GM18951 (cell line): ENCODE data around the gene ATP1B2.
"Not testable (repeated sequence)": the region's sequence is repeated elsewhere in the genome, so short reads cannot be mapped to it uniquely, and the experiment has no call there.

Experiments used
- POLR2A ChIP-seq: IDR thresholded peaks from 4 replicates; pipeline ENCODE4 v1.6.1; 2011; ENCODE audit warnings: mild to moderate bottlenecking; ENCODE audit not compliant: insufficient read length, insufficient read depth; ENCODE audit errors: extremely low read depth
- in situ Hi-C: fragments of 300-500 bp; cut with MboI; formaldehyde crosslinking; loops from one replicate; pipeline ENCODE4 v1.12.0; 2022; ENCODE audit warnings: low sequenced_read_pairs, mixed read lengths, inconsistent platforms; ENCODE audit not compliant: unreplicated experiment

The ATP1B2 gene

DNA sequence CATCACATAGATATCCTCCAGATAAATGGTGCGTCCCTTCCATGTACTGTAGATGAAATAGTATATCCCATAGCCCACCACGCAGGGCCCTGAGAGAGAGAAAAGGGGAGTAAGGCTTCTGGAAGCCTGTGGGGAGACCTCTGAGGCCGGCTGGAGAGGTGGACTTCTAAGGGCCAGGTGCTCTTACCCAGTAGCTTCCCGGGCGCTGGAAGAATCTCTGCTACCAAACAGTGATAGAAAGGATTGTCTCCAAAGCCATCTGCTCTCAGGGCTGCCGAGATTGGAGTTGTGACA lies 23.8 kb upstream of the ATP1B2 start:
- in situ Hi-C loops: no loop called here
- TF ChIP-seq POLR2A: no peak

DNA sequence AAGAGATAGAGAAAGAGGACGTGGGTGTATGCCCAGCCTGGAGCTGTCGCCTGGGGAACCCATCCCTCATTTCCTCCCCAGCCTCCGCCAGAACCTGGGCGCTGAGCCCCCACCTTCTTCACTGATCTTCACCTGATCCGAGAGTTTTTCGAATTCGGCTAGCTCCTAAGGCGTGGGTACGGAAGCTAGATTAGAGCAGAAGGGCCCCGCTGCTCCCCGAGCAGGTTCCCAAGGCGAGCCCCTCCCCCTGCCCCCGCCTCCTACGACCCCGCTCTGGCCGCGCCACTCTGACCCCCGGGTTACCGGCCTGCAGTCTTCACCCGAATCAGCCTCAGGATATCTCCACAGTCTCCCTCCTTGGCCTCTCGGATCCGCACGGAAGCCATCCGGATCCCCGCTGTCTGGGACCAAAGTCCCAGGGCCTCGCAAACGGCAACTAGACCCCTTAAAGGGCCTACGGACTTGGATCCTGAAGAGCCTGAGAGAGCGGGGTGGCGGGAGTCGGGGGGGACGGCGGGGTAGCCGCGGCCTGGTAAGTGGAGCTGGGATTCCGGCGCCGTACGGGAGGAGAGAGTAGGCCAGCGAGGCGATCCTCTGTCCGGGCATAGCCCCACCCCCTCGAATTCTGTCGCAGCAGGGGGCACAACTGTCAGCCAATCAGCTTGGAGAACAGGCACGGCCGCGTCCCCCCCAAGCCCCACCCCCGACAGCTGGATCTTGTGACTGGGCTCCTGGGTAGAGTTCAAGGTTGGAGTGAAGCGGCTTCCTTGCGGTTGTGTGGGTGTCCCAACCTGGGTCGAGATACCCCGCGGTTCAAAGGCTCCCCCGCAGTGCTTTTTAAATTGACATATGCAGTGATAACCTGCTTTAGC lies 23.2 kb upstream of the ATP1B2 start, which contains the start of gene SAT2:
Gene SAT2 (minus strand): TSS at position 572 of the 872 bp plus-strand sequence. CDS start 186 bp downstream, at position 386.
- in situ Hi-C loops: no loop called here
- peak; percentile 74 for TF ChIP-seq POLR2A

DNA sequence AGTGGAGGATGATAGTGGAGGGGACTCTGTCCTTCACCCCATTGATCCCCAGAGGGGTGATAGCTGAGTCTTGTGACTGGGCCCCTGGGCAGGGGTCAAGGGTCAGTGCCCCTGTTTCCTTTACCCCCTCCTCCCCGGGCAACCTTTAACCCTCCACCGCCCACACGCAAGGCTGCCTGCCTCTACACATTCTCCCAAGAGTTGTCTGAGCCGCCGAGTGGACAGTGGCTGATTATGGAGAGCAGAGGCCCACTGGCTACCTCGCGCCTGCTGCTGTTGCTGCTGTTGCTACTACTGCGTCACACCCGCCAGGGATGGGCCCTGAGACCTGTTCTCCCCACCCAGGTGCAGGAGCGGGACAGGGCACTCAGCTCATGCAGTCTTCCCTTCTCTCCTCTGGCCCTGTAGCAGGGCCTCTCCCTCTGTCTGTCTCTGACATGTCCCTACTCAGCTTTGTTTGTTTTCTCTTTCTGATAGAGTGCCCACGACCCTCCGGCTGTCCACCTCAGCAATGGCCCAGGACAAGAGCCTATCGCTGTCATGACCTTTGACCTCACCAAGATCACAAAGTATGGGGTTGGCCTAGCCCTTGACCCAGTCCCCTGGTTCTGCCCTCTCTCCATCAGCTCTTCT lies 20.7 kb upstream of the ATP1B2 start, which contains the start of gene SHBG:
Gene SHBG (plus strand): TSS at position 197 of the 633 bp plus-strand sequence. CDS start 38 bp downstream, at position 235.
- in situ Hi-C loops: no loop called here
- TF ChIP-seq POLR2A: no peak

DNA sequence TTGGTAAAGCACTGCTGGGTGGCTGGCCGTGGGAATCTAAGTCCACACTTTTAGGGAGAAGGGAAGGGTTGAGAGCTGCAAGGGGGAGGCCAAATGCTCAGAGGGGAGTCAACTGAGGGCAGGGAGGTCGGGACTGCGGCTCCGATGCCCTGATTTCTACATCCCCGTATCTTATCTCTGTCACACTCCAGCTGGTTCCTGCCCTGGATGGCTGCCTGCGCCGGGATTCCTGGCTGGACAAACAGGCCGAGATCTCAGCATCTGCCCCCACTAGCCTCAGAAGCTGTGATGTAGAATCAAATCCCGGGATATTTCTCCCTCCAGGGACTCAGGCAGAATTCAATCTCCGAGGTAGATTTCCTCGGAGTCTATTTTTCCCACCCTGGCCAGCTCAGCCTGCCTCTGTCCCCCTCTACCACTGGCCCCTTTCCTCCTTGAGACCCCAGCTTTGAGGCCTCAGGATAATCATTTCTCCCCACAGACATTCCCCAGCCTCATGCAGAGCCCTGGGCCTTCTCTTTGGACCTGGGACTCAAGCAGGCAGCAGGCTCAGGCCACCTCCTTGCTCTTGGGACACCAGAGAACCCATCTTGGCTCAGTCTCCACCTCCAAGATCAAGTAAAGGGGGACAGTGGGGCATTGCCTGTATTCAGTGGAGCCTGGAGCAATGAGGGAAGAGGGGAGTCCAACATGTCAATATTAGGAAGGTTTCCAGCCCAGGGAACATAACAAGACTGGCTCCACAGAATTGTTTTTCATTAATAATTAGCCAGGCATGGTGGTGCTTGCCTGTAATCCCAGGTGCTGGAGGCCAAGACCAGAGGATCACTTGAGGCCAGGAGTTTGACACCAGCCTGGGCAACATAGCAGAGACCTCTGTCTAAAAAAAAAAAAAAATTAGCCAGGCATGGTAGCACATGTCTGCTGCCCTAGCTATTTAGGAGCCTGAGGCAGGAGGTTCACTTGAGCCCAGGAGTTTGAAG lies 19.0 kb upstream of the ATP1B2 start:
- no peak for TF ChIP-seq POLR2A
- in situ Hi-C loops: no loop called here

DNA sequence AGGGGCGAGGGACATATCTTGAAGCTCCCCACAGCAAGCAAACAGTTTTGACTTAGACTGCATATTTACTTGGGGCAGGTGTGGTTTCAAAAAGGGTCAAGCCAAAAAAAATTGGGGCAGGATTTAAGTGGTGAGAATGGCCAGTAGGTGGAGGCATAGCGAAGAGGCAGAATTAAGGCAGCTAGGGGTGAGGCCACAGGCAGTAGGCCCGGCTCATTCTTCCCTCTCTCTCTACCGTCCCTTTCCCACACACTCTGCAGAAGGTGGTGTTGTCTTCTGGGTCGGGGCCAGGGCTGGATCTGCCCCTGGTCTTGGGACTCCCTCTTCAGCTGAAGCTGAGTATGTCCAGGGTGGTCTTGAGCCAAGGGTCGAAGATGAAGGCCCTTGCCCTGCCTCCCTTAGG lies 18.2 kb upstream of the ATP1B2 start:
- in situ Hi-C loops: no loop called here
- no peak for TF ChIP-seq POLR2A

DNA sequence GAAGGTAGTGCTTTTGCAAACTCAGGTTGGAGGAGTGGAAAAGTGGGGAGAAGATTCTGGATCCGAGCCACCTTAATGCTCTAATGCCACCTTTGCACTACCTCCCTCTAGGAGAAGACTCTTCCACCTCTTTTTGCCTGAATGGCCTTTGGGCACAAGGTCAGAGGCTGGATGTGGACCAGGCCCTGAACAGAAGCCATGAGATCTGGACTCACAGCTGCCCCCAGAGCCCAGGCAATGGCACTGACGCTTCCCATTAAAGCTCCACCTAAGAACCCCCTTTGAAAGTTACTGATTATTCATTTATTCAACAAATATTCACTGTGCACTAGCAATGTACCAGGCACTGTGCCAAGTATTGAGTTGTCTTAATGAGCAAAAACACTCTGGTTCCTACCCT lies 17.6 kb upstream of the ATP1B2 start:
- no peak for TF ChIP-seq POLR2A
- in situ Hi-C loops: no loop called here

DNA sequence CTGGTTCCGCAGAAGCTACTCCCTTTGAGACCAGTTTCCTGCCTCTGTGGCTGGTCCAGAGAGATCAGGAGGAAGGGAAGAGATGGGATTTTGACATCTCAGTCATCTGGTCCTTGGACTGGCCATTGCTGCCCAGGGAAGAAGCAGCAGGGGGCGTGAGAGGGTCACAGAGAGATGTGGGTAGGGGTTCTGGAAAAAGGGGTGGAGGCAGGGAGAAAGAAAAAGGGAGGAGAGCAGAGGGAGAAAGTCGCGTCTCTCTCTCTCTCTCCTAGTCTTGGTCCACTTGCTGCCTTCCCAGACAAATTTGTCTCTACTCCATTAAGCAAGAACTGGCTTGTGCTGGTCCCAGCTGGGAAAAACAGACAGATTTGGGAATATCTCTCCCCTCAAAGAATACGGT lies 16.3 kb upstream of the ATP1B2 start:
- no peak for TF ChIP-seq POLR2A
- in situ Hi-C loops: no loop called here

DNA sequence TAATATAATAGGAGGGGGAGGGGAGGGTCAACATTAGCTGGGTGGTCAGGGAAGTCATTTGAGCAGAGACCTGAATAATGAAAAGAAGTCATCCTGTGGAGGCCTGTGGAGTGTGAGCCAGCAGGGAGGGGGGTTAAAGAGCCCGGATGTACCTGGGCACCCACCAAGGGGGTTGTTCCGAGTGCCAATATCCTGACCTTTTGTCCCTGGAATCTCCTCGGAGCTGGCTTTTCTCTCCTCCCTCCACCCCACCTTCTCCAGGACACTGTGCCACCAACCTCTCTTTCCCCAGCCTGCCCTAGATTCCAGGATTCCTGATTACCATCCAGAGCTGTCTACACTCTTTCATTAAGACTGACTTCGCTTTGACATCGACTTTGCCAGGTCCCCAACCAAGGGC lies 14.6 kb upstream of the ATP1B2 start:
- no peak for TF ChIP-seq POLR2A
- in situ Hi-C loops: no loop called here

DNA sequence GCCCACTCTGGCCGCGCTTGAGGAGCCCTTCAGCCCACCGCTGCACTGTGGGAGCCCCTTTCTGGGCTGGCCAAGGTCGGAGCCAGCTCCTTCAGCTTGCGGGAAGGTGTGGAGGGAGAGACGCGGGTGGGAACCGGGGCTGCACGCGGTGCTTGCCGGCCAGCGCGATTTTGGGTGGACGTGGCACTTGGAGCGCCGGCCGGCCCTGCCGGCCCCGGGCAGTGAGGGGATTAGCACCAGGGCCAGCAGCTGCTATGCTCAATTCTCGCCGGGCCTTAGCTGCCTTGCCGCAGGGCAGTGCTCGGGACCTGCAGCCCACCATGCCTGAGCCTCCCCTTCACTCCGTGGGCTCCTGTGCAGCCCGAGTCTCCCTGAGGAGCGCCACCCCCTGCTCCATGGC lies 9.9 kb upstream of the ATP1B2 start:
- in situ Hi-C loops: no loop called here
- no peak for TF ChIP-seq POLR2A

DNA sequence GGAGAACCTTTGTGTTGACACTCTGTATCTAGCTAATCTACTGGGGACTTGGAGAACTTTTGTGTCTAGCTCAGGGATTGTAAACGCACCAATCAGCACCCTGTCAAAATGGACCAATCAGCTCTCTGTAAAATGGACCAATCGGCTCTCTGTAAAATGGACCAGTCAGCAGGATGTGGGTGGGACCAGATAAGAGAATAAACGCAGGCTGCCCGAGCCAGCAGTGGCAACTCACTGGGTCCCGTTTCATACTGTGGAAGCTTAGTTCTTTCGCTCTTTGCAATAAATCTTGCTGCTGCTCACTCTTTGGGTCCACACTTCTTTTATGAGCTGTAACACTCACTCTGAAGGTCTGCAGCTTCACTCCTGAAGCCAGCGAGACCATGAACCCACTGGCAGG lies 9.1 kb upstream of the ATP1B2 start:
- in situ Hi-C loops: not testable (repeated sequence)

DNA sequence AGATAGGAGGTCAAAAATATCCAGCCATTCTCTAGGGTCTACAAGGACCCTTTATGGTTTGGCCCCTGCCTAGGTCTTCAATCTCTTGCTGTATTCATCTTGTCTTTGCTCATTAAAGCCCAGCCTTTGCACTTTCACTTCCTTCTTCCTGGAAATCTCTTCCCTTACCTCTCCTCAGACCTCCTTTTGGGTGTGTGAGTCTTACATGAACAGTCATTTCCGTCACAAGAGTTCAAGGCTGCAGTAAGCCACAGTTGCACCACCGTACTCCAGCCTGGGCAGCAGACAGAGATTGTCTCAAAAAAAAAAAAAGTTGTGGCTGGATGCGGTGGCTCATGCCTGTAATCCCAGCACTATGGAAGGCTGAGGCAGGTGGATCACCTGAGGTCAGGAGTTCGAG lies 6.0 kb upstream of the ATP1B2 start:
- in situ Hi-C loops: no loop called here
- no peak for TF ChIP-seq POLR2A

DNA sequence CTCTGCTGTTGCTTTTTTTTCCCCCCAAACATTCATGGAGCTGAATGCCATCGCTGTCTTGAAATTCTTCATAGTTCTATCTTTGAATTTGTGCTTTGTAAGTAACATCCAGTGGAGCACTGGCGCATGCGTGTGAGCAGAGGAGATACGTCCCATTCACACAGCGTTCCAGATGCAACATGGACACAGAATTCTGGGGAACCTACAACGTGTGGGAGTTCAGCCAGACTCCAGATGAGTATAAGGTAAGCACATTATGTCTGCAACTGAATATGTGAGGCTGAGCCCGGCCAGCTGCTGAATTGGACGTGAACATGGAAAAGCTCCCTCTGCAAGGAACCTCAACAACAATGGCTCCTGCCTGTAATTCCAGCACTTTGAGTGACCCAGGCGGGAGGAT lies 4.3 kb upstream of the ATP1B2 start:
- in situ Hi-C loops: no loop called here
- TF ChIP-seq POLR2A: no peak

DNA sequence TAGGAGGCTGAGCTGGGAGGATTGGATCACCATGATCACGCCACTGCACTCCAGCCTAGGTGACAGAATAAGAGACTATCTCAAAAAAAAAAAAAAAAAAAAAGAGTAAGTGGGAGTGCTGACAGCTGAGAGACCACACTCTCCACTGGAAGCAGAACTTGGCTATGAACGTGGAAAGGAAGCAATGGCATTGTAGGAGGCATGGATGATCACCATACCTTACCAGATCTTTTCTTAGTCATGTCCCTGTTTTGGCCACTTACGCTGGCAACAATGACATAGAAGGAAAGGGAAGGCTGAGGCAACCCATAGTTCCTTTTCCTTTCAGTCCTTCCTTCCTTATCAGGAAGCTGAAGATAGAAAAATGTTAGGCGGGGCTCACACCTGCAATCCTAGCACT lies 3.7 kb upstream of the ATP1B2 start:
- no peak for TF ChIP-seq POLR2A
- in situ Hi-C loops: no loop called here

DNA sequence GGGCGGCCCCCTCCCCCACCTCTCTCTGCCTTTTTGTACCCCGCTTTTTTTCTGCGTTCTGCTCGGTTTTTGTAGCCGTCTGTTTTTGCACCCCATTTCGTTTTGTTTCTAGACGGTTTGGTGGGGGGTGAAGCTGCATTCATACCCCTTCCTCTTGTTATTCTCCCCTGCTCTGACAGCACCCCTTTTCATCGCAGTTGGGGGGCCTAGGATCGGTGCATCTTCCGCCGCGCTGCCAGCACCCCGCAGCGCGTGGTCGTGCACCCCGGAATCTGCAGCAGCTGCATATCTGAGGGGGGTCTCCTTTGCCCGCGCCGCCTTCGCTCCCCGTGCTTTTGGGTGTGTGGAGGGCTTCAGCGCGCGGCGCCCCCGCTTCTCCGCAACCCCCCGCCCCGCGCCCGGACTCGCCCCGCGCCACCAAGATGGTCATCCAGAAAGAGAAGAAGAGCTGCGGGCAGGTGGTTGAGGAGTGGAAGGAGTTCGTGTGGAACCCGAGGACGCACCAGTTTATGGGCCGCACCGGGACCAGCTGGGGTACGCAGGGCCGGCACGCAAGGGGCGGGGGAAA lies 455 bp downstream of the ATP1B2 start:
- in situ Hi-C loops: no loop called here
- no peak for TF ChIP-seq POLR2A
